Hindlimb muscle (tissue), 1 donor: ENCODE data around the gene PIGS. TPM values are rescaled to one million over a fixed set of nuclear protein-coding genes. Genes with fewer than 3 reads are reported as not detected.
"Not testable (repeated sequence)": the region's sequence is repeated elsewhere in the genome, so short reads cannot be mapped to it uniquely, and the experiment has no call there.

Experiments used
- DNase-seq: peaks from one replicate; pipeline ENCODE4 v3.0.0-alpha.2; 2013
- polyA plus RNA-seq: library from polyadenylated mRNA; unstranded; fragments of 120-200 nt; gene quantifications from one replicate; pipeline ENCODE4 v1.2.1, GENCODE V29; 2013; ENCODE audit not compliant: insufficient read length

Gene PIGS
- 51.9 TPM for polyA plus RNA-seq

DNA sequence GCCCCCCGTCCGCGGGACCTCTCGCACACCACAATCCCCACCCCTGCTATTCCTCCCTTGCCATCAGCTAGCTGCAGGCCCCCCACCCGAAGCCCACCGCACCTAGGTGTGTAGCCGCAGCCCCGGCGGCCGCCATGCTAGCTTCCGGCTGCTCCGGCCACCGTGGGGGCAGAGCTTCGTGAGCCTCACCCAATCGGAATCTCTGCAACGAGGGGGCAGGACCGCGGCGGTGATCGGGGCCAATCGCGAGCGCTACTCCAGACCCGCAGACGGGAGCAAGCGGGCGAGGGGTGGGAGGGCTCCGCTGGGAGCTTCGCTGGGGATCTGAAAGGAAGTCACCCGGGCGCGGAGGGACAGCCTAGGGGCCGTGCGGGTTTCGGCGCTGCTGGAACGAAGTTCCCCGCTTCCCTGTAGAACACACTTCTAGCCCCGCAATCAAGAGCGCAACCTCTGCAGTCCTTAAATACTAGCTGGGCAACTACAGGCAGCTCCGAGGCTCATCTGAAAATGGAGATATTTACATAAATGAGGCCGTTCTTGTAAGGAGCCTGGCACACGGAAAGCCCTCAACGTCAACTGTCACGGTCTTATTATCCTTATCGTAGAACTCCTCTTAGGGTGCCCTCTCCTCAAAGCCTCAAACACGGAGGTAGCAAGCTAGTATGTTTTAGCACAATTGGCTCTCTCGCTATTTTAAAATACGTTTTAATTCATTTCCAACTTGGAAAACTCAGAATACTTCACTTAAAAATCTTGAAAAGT lies at the start of gene PIGS:
TSS of gene PIGS (minus strand) at position 164 of the 762 bp plus-strand sequence. CDS start at position 136, 28 bp downstream.
- peak; percentile 89 for DNase-seq

DNA sequence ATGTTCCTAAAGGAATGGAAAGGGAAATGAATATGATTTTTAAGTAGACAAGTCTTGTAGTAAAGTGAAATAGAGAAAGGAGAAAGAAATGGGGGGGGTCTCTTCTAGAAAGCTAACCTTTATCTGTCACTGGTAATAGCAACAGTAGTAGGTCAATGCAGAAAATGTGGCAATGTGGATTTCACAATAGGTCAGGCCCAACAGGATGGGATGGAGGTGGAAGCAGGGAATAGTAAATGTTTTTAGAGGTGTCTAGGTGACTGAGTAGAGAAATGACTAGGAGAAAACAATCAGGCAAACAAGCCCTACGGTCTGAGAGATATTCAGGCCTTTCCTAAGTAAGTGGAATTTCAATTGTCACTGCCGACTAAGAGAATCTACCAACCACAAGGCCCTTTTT lies 48.7 kb upstream of the PIGS start:
- DNase-seq = no peak

DNA sequence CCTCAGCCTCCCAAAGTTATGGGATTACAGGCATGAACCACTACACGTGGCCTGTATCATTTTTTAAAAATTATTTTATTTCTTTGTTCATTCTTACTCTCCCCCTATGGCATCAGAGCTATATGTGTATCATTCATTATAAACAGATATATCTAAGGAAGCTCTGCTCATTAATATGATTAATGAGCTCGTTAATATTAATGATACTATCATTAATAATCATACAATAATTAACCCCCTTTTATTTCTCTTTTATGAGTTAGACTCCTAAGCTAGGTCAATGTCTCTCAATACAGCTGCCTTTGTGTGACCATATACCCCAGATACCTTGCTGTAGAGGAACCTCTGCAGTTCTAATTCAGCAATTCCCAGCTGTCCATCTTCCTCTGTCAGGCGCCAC lies 47.1 kb upstream of the PIGS start:
- DNase-seq = no peak

DNA sequence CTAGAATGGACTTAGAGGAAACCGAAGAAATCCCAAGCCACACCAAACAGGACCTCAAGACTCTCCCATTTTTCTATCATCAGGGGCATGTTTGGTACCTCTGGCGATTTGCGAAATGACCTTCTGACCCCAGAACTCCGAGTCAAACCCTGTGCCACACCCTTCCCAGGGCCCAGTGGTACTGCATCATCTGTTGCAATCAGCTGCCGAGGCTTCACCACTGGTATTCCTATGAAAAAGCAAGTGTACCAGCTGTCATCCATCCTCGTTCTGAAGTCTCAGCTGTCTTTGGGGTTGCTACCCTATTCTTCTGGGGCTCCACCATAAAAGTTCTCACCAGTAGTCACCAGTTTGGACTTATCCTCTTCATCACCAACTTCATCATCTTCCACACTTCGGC lies 45.0 kb upstream of the PIGS start:
- DNase-seq = no peak

DNA sequence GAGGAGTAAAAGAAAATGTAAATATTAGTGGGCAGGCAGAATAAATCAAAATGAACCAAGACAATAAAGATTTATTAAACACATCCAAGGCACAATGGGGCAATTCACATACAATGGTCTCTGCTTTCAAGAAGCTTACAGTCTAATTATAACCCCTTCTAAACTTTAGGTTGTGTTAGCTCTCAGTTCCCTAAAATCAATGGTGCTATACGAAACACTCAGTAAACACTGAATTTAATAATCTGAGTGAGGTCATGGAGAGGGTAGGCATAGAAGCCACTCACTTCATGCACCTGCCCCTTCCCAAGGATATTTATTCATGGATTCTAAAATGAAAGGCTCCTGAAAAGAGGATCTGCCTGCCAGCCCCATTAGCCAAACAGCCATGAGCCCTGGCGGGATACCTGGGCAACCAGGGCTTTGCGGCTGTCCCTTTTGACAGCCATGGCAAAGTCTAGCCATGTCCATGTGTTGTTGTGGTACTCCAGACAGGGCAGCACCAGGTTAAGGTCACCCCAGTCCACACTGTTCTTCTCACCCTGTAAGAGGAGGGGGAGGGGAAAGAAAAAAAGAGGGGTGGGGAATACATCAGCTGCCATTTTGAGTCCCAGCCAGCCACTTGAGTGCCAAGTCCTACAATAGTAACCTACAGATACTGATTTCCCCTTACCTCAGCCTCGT lies 44.1 kb upstream of the PIGS start:
- DNase-seq = no peak

DNA sequence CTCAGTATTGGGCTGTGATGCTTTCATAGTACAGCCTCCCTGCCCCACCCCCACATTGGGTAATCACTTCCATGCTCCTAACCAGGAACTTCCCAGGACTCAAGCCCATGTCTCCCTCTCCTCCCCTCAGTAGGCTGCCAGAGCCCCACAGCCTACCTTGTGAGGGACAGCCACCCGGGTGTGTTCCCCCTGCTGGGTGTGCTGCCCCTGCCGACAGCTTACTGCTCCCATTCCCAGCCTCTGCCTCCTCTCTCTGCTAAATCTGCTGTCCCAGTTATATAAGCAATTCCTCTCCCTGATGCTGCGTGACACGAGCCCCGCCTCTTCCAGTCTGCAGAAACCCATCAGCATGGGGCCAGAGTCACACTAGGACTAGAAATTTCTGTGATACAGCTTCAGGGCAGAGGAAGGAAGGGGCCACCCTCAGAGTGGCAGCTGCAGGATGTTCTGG lies 42.6 kb upstream of the PIGS start, which contains the start of gene RSKR:
TSS of gene RSKR (minus strand) at position 255 of the 451 bp plus-strand sequence. CDS start at position 231, 24 bp downstream.
- DNase-seq = no peak

DNA sequence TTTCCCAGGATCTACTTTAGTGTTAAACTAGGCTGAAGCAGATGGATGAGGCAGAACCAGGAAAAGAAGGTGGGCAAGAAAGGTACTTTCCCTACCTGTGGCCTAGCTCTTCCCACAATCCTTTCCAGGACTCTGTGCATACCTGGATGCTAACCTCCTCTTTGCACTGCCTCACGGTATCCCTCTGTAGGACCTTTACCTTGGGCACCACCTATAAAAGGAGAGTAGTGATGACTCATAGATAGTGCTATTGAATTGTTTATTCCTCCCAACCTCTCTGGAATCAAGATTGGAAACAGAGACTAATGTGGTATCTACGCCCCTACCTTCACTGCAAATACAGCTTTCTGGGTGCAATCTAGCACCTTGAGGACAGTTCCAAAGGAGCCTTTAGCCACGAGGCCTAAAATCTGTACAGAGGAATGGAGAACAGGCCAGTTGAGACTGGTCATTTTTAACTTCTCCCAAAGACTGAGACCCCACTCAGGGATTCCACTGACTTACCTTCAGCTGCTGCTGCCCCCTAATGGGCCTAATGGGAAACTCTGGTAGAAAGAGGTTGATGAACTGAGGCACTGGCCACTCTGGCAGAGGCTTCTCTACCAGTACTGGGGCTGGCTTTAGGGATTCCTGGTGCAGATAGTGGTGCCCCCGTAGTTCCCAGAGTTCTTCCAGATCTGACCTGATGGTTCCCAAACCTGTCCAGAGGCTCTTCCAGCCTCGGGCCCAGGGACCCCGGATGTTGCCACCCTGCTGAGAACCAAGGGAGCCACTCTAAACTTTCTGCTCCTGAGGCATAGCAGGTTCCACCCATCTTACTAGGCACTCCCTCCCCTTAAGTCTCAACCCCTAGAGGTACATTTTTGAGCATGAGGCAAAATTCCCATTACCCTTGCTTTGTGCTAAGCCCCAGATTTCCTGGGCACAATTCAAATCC lies 41.9 kb upstream of the PIGS start:
- peak; percentile 19 for DNase-seq

DNA sequence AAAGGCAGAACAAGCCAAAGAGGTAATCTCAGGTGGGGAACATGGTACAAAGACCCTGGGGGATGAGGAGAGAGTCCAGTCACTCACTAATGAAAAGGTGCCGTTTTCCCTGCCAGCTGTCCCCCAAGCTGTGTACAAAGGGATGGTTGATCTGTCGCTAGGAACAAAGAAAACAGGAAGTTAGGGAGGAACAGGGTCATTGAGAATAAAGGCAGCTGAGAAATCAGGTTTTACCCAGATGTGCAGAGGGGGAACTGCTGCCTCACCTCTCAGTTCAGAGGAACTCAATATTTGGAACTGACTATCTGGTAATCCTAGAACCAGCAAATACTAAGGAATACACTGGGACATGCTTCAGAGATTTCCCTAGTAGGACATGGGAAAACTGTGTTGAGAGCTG lies 41.2 kb upstream of the PIGS start:
- DNase-seq = no peak

DNA sequence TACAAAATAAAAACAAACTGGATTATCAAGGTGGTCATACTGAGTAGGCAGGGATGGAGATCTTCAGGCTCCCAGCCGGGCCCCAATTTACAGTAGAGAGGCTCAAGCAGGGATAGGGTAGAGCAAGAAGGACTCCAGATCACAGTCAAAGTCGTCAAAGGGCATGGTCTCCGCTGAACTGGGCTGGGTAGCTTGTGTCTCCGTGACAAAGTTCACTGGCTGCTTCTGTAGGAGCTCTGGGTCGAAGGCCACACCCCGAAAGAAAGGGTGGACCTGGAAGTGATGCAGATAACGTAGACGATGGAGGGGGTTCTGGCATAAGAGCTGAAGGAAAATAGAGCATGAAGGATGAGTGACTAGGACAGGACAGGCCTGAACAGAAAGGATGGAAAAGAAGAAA lies 39.1 kb upstream of the PIGS start:
- DNase-seq = no peak

DNA sequence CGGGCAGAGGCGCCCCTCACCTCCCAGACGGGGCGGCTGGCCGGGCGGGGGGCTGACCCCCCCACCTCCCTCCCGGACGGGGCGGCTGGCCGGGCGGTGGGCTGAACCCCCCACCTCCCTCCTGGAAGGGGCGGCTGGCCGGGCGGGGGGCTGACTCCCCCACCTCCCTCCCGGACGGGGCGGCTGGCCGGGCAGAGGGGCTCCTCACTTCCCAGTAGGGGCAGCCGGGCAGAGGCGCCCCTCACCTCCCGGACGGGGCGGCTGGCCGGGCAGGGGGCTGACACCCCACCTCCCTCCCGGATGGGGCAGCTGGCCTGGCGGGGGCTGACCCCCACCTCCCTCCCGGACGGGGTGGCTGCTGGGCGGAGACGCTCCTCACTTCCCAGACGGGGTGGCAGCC lies 32.7 kb upstream of the PIGS start:
- not testable (repeated sequence) for DNase-seq

DNA sequence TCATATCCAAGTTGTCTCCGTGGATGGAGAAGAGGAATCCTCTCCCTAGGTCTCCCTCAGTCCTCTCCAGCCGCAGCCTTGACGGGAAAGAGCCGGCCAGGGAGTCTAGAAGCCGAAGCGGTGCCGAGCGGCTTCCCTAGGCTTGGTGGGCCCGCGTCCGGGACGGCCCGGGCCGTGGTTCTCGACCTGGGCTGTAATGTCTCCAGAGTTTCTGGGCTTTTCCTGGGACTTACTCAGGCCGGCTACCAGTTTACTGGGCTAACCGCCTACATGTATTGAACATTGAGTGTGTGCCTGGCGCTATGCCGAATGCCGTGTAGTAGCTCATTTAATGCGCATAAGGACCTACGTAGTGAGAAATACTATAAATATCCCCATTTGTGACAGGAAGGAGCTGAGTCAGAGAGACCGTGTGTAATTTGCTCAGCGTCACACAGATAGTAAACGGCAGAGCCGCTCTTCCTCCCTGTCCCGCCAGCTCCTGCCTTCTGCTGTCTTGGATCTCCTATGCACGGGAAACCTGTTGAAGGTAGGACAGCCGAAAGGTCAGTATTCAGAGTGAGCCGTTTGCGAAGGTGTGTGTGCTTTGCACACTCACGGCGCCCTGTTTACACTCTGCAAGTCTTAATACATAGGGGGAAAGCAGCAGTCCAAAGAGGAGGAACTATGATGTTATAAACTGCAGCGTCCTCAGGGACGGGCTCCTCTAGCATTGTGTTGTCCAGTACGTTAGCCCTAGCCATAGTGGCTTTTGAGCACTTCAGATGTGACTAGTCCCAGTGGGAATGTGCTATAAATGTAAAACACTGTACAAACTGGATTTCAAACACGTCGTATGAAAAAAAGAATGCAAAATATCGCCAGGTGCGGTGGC lies 28.2 kb upstream of the PIGS start:
- peak; percentile 74 for DNase-seq

DNA sequence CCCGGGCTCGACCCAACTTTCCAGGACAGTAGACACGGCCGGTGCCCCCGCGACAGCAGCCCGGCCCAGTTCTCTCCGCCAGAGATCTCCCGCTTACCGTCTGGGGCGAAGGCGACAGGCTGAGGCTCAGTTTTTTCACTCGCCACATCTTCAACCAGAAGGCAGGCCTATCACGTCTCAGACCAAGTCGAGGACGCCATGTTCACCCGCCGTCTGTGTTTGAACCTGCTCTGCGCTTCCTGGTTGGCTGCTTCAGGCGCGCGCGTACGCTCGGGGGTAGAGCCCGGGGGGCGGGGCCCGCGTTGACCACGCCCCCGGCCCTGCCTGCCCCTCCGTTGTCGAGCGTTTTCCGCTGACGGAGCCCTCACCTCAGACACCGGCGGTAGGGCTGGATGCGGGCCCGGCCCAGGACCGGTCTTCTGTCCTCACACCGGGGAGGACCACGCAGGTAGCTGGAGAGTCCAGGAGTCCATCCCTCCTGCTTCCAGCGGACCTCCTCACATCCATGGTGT lies 27.5 kb upstream of the PIGS start, which contains the start of gene SPAG5:
TSS of gene SPAG5 (minus strand) at position 227 of the 512 bp plus-strand sequence. CDS start at position 148, 79 bp downstream.
- DNase-seq = peak; percentile 94

DNA sequence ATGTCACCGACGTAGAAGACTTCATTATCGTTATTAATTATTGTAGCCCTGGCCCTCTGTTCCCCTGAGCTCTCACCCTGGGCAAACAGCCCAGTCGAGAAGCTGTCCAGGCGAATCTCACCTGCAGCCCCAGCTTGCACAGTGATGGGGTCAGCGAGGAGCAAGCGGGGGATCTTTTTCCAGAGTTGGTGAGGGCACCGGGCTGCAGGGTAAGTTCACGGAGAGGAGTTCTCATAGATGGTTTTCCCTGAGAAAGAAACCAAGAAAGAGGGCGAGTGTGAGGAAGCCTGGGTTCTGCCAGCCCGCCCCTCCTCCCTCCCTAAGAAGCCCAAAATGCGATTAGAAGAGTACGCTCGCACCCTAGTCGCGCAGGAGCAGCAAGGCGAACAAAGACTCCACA lies 27.1 kb upstream of the PIGS start:
- no peak for DNase-seq

DNA sequence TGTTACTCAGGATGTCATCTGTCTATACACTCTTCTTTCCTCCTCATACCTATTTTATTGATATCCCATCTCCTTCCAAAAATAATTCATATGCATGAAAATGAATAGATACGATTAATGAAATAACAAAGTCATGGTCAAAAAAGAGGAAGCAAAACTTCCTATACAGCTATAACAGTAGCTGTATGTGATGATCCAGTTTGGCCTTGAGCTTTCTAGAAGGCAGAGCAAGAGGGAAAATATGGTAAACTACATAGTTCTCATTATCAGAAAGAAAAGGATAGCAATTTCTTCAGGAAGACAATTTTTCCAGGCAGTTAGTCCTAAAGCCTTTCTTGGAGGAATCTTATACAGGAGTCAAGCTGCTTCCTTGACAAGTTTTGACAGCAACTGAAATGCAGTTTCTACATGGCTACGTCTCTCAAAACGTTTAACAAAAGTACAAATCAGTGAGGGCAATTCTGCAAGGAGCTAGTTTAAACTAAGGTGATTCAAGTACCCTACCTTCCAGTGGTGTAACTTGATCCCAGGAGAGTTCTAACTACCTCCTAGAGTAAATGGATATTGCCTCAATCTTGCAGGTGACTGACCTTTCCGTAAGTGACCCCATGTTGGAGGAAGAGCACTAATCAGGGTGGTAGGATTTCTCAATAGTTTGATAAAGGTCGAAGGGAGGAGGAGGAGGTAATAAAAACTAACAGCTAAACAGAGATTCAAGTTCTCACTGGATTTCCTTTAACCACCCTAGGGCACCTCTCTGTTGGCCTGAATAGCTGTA lies 26.5 kb upstream of the PIGS start:
- no peak for DNase-seq

DNA sequence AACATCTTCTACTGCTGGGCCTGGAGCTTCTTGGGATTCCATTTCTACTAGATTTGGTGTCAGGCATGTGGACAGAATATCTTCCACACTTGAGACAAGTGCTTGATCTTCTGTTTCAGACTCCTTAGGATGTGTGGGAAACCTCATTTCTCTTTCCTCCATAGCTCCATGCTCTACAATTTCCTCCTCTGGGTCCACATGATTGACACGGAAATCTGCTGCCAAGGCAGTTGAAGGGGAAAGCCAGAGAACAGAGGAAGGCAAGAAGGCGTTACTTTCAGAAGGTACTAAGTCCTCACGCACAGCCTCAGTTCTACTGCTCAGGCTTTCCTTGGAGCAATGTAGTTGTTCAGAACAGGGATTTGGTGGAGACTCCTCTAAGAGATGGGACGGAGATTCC lies 20.9 kb upstream of the PIGS start:
- DNase-seq = no peak

DNA sequence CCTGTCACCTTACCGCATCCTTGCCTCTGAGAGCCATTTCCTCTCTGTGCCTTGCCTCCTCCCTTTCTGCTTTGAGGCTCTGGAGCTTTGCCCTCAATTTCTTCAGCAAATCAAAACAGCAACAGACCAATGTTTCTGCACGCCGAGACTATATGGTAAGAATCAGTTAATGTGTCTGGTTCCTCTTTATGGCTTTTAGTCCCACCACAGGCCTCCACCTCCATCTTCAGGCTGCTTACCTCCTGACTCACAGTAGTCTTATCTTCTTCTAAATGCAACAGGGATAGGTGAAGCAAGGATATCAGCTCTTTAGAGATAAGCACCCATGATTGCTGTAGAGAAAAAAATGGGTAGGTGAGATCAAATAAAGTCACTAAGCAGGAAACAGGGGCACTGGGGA lies 14.5 kb upstream of the PIGS start:
- no peak for DNase-seq

DNA sequence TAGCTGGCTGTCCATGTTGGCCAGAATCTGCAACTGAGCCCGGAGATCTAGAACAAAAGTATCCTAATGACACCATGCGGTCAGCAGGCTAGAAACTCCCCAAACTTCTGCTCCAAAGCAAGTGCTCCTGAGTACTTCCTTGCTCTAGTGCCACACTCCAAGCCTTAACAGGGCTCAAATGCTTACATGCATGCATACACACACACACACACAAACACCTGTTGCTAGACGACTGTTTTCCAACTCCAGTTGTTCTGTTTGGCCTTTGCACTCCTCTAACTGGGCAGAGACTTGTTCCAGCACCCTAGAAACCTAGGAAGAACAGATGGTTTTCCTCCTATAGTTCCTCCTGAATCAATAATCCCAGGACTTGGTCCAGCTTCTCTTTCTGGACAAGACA lies 13.1 kb upstream of the PIGS start:
- DNase-seq = no peak

DNA sequence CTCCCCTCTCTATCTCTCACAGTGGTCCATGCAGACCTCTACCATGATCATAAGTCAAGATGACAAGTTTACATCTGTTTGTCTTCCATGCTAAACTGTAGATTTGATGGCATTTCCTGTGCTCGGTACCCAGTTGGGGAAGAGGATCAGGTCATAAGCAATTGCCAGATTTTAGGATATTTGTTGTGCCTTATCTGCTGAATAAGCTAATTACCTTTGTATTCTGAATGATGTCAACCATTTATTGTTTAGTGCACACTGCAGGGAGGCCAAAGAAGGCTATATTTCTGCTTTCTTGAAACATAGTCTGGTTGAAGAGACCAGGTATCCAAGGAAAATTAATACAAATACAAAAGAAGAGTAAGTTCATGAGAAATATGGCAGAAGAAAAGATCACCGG lies 11.2 kb upstream of the PIGS start:
- no peak for DNase-seq

DNA sequence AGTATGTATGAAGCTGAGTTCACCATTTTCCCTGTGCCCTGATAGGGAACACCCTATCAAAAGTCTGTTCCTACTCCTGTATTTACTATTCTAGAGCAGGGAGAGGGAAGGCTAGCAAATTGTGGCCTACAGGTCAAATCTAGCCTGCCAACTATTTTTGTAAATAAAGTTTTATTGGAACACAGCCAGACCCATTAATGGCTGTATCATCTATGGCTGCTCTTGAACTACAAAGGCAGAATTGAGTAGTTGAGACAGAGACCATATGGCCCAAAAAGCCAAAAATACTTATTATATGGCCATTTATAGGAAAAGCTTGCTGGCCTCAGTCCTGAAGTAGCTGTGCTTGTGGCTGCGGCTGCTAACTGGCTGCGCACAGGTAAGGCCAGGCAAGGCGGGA lies 9.6 kb upstream of the PIGS start:
- DNase-seq = no peak

DNA sequence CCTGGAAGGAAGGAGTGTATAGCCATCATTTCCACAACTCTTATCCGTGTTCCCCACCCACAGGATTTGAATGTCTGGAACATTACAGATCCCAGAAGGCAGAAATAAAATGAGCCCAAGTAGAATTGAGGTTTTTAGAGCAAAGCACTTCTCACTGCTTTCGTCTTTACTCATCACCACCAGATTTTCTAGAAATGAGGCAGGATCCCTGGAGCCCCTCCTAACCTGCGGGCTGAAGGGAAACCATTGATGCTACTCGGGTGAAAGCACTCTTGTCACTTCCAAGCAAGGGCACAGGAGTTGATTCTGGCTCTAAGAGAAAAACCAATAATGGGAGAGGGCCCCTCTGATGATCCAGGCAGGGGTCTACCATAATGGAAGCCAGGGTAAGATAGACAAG lies 8.2 kb upstream of the PIGS start:
- DNase-seq = no peak
